HG03064 (cell line): ENCODE results near the gene HLA-DQB2.
"Not testable (repeated sequence)": the region's sequence is repeated elsewhere in the genome, so short reads cannot be mapped to it uniquely, and the experiment has no call there.

Source experiments
- ATAC-seq: cut with Tn5 transposase; IDR thresholded peaks from one replicate; pipeline ENCODE4 v1.9.1; 2021; ENCODE audit warnings: low read depth; ENCODE audit not compliant: unreplicated experiment

HLA-DQB2 gene

DNA sequence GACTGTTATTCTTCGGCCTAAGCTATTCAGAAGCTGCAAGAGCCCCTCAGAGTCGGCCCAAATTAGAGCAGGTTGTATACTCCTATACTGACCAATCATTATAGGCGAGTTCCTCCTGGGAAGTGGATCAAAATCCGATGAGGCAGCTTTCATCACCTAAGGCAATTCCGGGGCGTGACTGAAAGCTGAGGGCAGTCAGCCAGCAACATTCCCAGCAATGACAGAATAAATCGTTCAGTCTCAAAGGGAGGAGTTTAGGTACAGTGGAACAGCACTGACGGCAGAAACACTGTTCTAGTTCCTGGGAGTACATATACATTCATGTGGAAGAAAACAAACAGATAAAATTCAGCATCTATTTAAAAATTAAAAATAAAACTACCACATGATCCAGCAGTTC, 10.8 kb downstream of the HLA-DQB2 start:
- ATAC-seq, result no peak

GRCh38 chr6:32745649-32746048, 17.7 kb downstream of the HLA-DQB2 start:
- ATAC-seq, result not testable (repeated sequence)

GRCh38 chr6:32744776-32745175, 18.6 kb downstream of the HLA-DQB2 start:
- no peak for ATAC-seq

DNA sequence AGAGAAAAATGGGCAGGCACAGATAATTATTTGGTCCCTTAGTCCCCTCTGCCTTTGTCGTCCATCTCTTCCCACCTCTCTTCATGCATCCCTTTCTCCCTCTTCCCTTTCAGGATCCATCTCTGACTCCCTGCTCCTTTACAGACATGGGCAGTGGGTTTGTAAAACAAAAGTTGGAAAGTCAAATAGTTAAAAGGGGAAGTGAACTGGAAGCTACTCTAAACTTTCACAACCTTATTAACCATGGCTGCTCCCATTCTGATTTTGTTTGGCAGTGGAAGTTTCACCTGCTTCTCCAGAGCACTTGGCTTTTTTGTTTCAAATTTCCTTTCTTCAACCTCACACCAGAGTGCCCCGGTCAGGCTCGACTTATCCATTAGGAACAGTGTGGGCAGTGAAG, 21.0 kb downstream of the HLA-DQB2 start:
- ATAC-seq, result no peak

- no peak for ATAC-seq
Observed at GRCh38 chr6:32741031-32741960, 22.0 kb downstream of the HLA-DQB2 start, which contains the start of gene HLA-DQA2. Gene HLA-DQA2, plus strand, starts transcription at chr6:32741391. Its CDS starts 53 bp downstream, at chr6:32741444.

DNA sequence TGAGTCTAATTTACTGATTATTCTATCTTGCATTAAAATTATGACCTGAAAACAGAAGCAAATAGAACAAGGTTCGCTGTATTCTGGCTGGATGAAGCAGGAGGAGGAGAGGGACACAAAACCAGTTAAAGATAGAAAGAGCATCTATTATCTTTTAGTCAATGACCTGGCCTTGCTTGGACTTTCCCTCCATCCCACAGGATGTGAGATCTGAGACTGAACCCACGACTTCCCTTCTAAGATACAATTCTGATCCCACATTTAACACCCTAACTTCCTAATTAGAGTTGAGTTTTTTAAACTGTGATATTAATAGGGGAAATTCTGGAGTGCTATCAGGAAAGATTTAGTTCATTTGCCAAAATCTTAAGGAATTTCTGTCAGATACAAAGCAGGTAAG, 25.2 kb downstream of the HLA-DQB2 start:
- ATAC-seq, result no peak

DNA sequence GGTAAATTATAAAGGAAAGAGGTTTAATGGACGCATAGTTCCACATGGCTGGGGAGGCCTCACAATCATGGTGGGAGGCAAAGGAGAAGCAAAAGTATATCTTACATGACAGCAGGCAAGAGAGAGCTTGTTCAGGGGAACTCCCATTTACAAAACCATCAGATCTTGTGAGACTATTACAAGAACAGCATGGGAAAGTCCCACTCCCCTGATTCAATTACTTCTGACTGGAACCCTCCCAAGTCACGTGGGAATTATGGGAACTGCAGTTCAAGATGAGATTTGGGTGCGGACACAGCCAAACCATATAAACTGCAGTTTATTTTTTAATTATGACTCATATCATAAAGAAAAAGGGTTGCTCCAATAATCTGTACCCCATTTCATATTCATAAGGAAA, 44.5 kb downstream of the HLA-DQB2 start:
- no peak for ATAC-seq

DNA sequence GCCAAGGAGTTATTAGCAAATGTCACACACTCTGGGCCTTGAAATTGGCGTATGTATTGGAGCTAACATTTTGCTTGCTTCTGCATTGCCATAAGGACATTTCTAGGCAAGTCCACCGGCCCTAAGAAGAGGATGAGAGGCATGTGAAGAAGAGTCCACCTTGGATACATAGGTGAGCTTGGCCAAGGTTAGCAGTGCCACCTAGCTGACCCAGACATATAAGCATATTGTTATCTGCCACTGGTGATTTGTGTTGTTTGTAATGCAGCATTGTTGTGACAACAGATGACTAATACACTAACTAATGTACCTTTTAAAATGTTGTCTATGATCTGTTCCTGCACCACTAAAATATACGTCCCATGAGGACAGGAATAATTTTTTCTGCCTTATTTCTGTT, 46.9 kb downstream of the HLA-DQB2 start:
- no peak for ATAC-seq

GRCh38 chr6:32713241-32713640, 50.1 kb downstream of the HLA-DQB2 start:
- ATAC-seq, result no peak

- ATAC-seq, result no peak
Observed at GRCh38 chr6:32709625-32710024, 53.7 kb downstream of the HLA-DQB2 start.
